ENCODE results near the gene TRMT1L.
A peak's percentile ranks its signal among the peaks of the same experiment; 100 is the strongest.

The TRMT1L gene

GRCh38 chr1:185156288-185156853, 382 bp downstream of the TRMT1L start:
- H3K36me3 ChIP-seq (ENCODE audit: insufficient read depth, low read length): no peaks in the 10 kb centered on the region
- no peaks in the 10 kb centered on the region for H3K9me3 ChIP-seq (ENCODE audit: low read length)
- H3K27me3 ChIP-seq (ENCODE audit: control insufficient read depth in 1 of 2, insufficient read depth in 2 of 2, low read length in 2 of 2): no peaks in the 10 kb centered on the region
- peak overlapping the region; percentile 99 for H3K9ac ChIP-seq (ENCODE audit: low read length)
- peak overlapping the region; percentile 75 to 96 for H3K4me3 ChIP-seq (ENCODE audit: low read depth in 1 of 2, low read length in 2 of 2)
- peak overlapping the region; percentile 93 for H3K27ac ChIP-seq (ENCODE audit: low read depth, low read length)
- H3K4me1 ChIP-seq (ENCODE audit: insufficient read depth, low read length): peaks cover 34% of the 10 kb centered on the region

- Histone ChIP-seq H3K27ac (ENCODE audit: low read depth, low read length) (peak overlapping the region; percentile 93), H3K4me1 (ENCODE audit: insufficient read depth, low read length) (peaks cover 34% of the 10 kb centered on the region), H3K9me3 (ENCODE audit: low read length) (no peaks in the 10 kb centered on the region)
Observed at GRCh38 chr1:185155600-185156287, 1.0 kb downstream of the TRMT1L start.

DNA sequence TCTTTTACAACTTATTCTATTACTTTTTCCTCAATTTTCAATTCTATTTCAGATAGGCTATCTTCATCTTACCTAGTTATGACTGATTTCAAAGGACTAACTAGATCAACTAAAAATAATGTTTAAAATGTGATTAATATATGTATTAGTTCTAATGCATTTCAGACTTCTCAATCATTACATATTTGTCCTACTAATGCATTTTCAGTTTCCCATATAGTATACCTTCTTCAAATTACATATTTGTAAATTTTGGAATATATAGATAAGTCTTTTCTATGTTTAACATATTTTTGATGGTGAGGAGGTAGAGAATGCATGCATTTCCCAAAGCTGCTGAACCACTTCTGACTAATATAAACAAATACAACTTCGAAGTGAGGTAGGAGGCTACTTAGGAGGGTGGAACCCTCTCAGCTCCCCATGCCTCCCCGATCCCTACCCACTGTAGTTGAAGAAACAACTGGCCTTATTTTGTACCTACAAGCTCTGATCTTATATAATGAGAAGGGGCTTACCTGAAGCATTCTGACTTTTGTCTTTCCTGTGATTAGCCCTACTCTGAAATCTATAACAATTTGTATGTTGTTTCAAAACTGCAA, 1.7 kb downstream of the TRMT1L start:
- H3K9ac ChIP-seq (ENCODE audit: low read length): peak overlapping the region; percentile 99
- peaks cover 34% of the 10 kb centered on the region for H3K4me1 ChIP-seq (ENCODE audit: insufficient read depth, low read length)
- H3K9me3 ChIP-seq (ENCODE audit: low read length): no peaks in the 10 kb centered on the region
- H3K27me3 ChIP-seq (ENCODE audit: control insufficient read depth in 1 of 2, insufficient read depth in 2 of 2, low read length in 2 of 2): no peaks in the 10 kb centered on the region
- peak overlapping the region; percentile 93 for H3K27ac ChIP-seq (ENCODE audit: low read depth, low read length)
- peak overlapping the region in 1 of 2 donors; percentile 96 for H3K4me3 ChIP-seq (ENCODE audit: low read depth in 1 of 2, low read length in 2 of 2)
- H3K36me3 ChIP-seq (ENCODE audit: insufficient read depth, low read length): peaks cover 8% of the 10 kb centered on the region

More at GRCh38 chr1:185155600-185156287, 1.0 kb downstream of the TRMT1L start:
- Histone ChIP-seq H3K36me3 (ENCODE audit: insufficient read depth, low read length) (peaks cover under 1% of the 10 kb centered on the region), H3K27me3 (ENCODE audit: control insufficient read depth in 1 of 2, insufficient read depth in 2 of 2, low read length in 2 of 2) (no peaks in the 10 kb centered on the region), H3K4me3 (ENCODE audit: low read depth in 1 of 2, low read length in 2 of 2) (peak overlapping the region; percentile 75 to 96), H3K9ac (ENCODE audit: low read length) (peak overlapping the region; percentile 99)

- Histone ChIP-seq H3K9me3 (ENCODE audit: low read length) (no peaks in the 10 kb centered on the region), H3K4me3 (ENCODE audit: low read depth in 1 of 2, low read length in 2 of 2) (no peak overlapping the region), H3K27me3 (ENCODE audit: control insufficient read depth in 1 of 2, insufficient read depth in 2 of 2, low read length in 2 of 2) (no peaks in the 10 kb centered on the region), H3K36me3 (ENCODE audit: insufficient read depth, low read length) (peaks cover 31% of the 10 kb centered on the region), H3K9ac (ENCODE audit: low read length) (peak overlapping the region; percentile 1), H3K27ac (ENCODE audit: low read depth, low read length) (no peak overlapping the region), H3K4me1 (ENCODE audit: insufficient read depth, low read length) (peaks cover 23% of the 10 kb centered on the region)
Observed at GRCh38 chr1:185152187-185152767, 4.5 kb downstream of the TRMT1L start.

GRCh38 chr1:185151215-185151614, 5.5 kb downstream of the TRMT1L start:
- no peak overlapping the region for H3K4me3 ChIP-seq (ENCODE audit: low read depth in 1 of 2, low read length in 2 of 2)
- peaks cover 23% of the 10 kb centered on the region for H3K4me1 ChIP-seq (ENCODE audit: insufficient read depth, low read length)
- H3K27me3 ChIP-seq (ENCODE audit: control insufficient read depth in 1 of 2, insufficient read depth in 2 of 2, low read length in 2 of 2): no peaks in the 10 kb centered on the region
- no peaks in the 10 kb centered on the region for H3K9me3 ChIP-seq (ENCODE audit: low read length)
- no peak overlapping the region for H3K27ac ChIP-seq (ENCODE audit: low read depth, low read length)
- H3K36me3 ChIP-seq (ENCODE audit: insufficient read depth, low read length): peaks cover 34% of the 10 kb centered on the region
- H3K9ac ChIP-seq (ENCODE audit: low read length): no peak overlapping the region

- Histone ChIP-seq H3K9me3 (ENCODE audit: low read length) (no peaks in the 10 kb centered on the region), H3K4me1 (ENCODE audit: insufficient read depth, low read length) (no peaks in the 10 kb centered on the region), H3K4me3 (ENCODE audit: low read depth in 1 of 2, low read length in 2 of 2) (no peak overlapping the region), H3K27me3 (ENCODE audit: control insufficient read depth in 1 of 2, insufficient read depth in 2 of 2, low read length in 2 of 2) (no peaks in the 10 kb centered on the region), H3K9ac (ENCODE audit: low read length) (no peak overlapping the region), H3K27ac (ENCODE audit: low read depth, low read length) (no peak overlapping the region), H3K36me3 (ENCODE audit: insufficient read depth, low read length) (peaks cover 41% of the 10 kb centered on the region)
Observed at GRCh38 chr1:185144233-185144632, 12.5 kb downstream of the TRMT1L start.

GRCh38 chr1:185139246-185139645, 17.5 kb downstream of the TRMT1L start:
- Histone ChIP-seq H3K4me1 (ENCODE audit: insufficient read depth, low read length) (no peaks in the 10 kb centered on the region), H3K9ac (ENCODE audit: low read length) (no peak overlapping the region), H3K9me3 (ENCODE audit: low read length) (no peaks in the 10 kb centered on the region), H3K36me3 (ENCODE audit: insufficient read depth, low read length) (peaks cover 14% of the 10 kb centered on the region), H3K27ac (ENCODE audit: low read depth, low read length) (no peak overlapping the region), H3K27me3 (ENCODE audit: control insufficient read depth in 1 of 2, insufficient read depth in 2 of 2, low read length in 2 of 2) (no peaks in the 10 kb centered on the region), H3K4me3 (ENCODE audit: low read depth in 1 of 2, low read length in 2 of 2) (no peak overlapping the region)

DNA sequence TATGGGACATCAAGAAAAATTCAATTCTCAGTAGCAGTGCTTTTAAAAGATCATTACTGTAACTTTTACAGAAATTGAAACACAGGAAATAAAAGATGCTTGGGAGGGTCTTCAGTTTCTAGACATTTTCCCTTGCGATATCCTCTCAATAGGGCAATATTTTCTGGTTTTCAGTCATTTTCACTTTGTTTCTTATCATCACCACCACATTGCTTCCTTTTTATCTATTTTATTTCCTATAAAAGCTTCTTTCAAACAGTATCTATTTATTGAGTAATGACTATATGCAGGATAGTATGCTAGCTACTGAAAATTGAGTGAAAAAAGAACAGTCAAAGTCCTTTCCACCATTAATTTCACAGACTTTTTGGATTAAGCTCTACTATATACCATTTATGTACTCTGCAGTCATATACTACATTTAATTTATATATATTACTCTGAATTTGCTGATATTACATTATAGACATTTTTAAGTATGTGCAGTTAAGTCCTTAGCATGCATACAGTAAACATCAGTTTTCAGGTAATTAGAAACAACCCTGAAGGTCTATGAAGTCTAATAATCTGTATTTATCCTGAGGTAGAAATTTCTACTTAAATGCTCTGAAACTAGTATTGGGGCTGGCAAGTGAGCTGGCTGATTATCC, 18.7 kb downstream of the TRMT1L start:
- H3K27me3 ChIP-seq (ENCODE audit: control insufficient read depth in 1 of 2, insufficient read depth in 2 of 2, low read length in 2 of 2): no peaks in the 10 kb centered on the region
- H3K9me3 ChIP-seq (ENCODE audit: low read length): no peaks in the 10 kb centered on the region
- H3K36me3 ChIP-seq (ENCODE audit: insufficient read depth, low read length): peaks cover 20% of the 10 kb centered on the region
- H3K4me3 ChIP-seq (ENCODE audit: low read depth in 1 of 2, low read length in 2 of 2): no peak overlapping the region
- H3K9ac ChIP-seq (ENCODE audit: low read length): no peak overlapping the region
- no peak overlapping the region for H3K27ac ChIP-seq (ENCODE audit: low read depth, low read length)
- H3K4me1 ChIP-seq (ENCODE audit: insufficient read depth, low read length): no peaks in the 10 kb centered on the region

DNA sequence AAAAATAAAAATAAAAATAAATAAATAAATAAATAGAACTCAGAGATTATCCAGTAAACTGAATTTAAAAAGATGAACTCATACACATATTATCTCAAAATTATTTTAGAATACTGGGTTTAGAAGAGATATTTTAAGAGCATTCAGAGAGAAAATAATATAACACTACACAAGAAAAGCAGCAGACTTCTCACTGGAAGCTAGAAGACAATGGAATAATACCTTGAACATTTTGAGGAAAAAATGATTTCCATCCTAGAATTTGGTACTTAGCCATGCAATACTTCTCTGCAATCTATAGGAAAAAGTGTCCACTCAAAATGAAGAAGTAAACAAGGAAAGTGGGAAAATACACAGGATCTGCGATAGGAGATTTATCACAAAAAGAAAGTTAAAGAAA, 24.2 kb downstream of the TRMT1L start:
- H3K4me1 ChIP-seq (ENCODE audit: insufficient read depth, low read length): no peaks in the 10 kb centered on the region
- H3K36me3 ChIP-seq (ENCODE audit: insufficient read depth, low read length): peaks cover 23% of the 10 kb centered on the region
- no peak overlapping the region for H3K9ac ChIP-seq (ENCODE audit: low read length)
- no peak overlapping the region for H3K4me3 ChIP-seq (ENCODE audit: low read depth in 1 of 2, low read length in 2 of 2)
- no peaks in the 10 kb centered on the region for H3K27me3 ChIP-seq (ENCODE audit: control insufficient read depth in 1 of 2, insufficient read depth in 2 of 2, low read length in 2 of 2)
- no peak overlapping the region for H3K27ac ChIP-seq (ENCODE audit: low read depth, low read length)
- H3K9me3 ChIP-seq (ENCODE audit: low read length): no peaks in the 10 kb centered on the region

DNA sequence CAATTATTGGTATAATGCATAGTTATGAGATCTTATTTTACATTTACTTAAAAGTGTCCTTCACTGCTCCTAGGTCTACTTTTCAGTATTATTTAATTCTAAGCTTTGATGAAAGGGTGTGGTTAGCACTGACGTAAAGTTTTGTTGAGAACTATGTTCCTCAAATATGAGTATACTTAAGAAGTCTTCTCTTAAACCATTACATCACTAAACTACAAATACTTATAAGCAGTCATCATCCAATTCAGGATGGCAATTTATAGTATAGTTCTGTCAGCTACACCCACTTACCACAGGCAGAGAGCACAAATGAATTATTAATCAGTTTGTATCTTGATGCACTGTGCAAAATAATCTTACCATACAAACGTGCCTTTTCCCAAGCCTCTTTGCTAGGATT, 27.0 kb downstream of the TRMT1L start:
- no peaks in the 10 kb centered on the region for H3K4me1 ChIP-seq (ENCODE audit: insufficient read depth, low read length)
- no peak overlapping the region for H3K9ac ChIP-seq (ENCODE audit: low read length)
- no peak overlapping the region for H3K4me3 ChIP-seq (ENCODE audit: low read depth in 1 of 2, low read length in 2 of 2)
- no peaks in the 10 kb centered on the region for H3K27me3 ChIP-seq (ENCODE audit: control insufficient read depth in 1 of 2, insufficient read depth in 2 of 2, low read length in 2 of 2)
- H3K9me3 ChIP-seq (ENCODE audit: low read length): no peaks in the 10 kb centered on the region
- peaks cover 21% of the 10 kb centered on the region for H3K36me3 ChIP-seq (ENCODE audit: insufficient read depth, low read length)
- no peak overlapping the region for H3K27ac ChIP-seq (ENCODE audit: low read depth, low read length)

DNA sequence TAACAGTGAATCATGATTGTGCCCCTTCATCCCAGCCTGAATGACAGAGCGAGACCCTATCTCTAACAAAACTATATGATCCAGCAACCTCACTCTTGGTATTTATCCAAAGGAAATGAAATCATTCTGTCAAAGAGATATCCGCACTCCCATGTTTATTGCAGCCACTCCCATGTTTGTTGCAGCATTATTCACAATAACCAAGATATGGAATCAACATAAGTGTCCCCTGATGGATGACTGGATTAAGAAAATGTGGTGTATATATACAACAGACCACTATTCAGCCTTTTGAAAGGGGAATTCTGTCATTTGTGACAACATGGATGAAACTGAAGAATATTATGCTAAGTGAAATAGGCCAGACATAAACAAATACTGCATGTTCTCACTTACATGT, 44.4 kb downstream of the TRMT1L start:
- Histone ChIP-seq H3K27ac (ENCODE audit: low read depth, low read length) (no peak overlapping the region), H3K9me3 (ENCODE audit: low read length) (no peaks in the 10 kb centered on the region), H3K4me3 (ENCODE audit: low read depth in 1 of 2, low read length in 2 of 2) (no peak overlapping the region), H3K36me3 (ENCODE audit: insufficient read depth, low read length) (peaks cover 3% of the 10 kb centered on the region), H3K9ac (ENCODE audit: low read length) (no peak overlapping the region), H3K27me3 (ENCODE audit: control insufficient read depth in 1 of 2, insufficient read depth in 2 of 2, low read length in 2 of 2) (no peaks in the 10 kb centered on the region), H3K4me1 (ENCODE audit: insufficient read depth, low read length) (no peaks in the 10 kb centered on the region)

All from muscle layer of colon (tissue), 2 donors.